Thyroid gland (tissue), 4 donors: ENCODE data around the gene PKP3. TPM values are rescaled to one million over a fixed set of nuclear protein-coding genes. Genes with fewer than 3 reads are reported as not detected.
"Not testable (repeated sequence)": the region's sequence is repeated elsewhere in the genome, so short reads cannot be mapped to it uniquely, and the experiment has no call there.

Experiments used
- DNase-seq, 2 donors: peaks; one replicate each; pipeline ENCODE4 v3.0.0-alpha.2; 2019
- H3K27ac ChIP-seq, 3 donors: fragments of 200-600 bp; sonication (generic); 1 replicate in 2 of 3; 2 replicates in 1 of 3; pipeline ENCODE4 v1.5.1; 2016 to 2019; ENCODE audit warnings: mild to moderate bottlenecking in 1 of 3, moderate library complexity in 1 of 3
- H3K27me3 ChIP-seq: fragments of 200-600 bp; sonication (generic); one replicate; pipeline ENCODE4 v1.5.1; 2019
- H3K36me3 ChIP-seq, 2 donors: fragments of 200-600 bp; sonication (generic); one replicate each; pipeline ENCODE4 v1.5.1; 2016 to 2019
- H3K4me1 ChIP-seq, 2 donors: fragments of 200-600 bp; sonication (generic); one replicate each; pipeline ENCODE4 v1.5.1; 2017 to 2019
- H3K4me3 ChIP-seq, 3 donors: fragments of 200-600 bp; sonication (generic); replicated peaks in 1 of 3; 1 replicate in 2 of 3; 2 replicates in 1 of 3; pipeline ENCODE4 v1.5.1; 2016; ENCODE audit warnings: mild to moderate bottlenecking in 1 of 3
- H3K9me3 ChIP-seq: fragments of 200-600 bp; sonication (generic); one replicate; pipeline ENCODE4 v1.5.1; 2017
- CTCF ChIP-seq, 6 experiments: fragments of 200-600 bp in 3 of 6; fragments of 450-650 bp in 3 of 6; sonication (generic) in 3 of 6; IDR thresholded peaks; one replicate each; pipeline ENCODE4 v1.5.1; 2016 to 2019; ENCODE audit warnings: antibody characterized with exemption in 6 of 6, mild to moderate bottlenecking in 2 of 6, inconsistent platforms in 1 of 6, moderate library complexity in 1 of 6
- POLR2A ChIP-seq, 2 donors: fragments of 450-650 bp; IDR thresholded peaks; one replicate each; pipeline ENCODE4 v1.6.1; 2017; ENCODE audit warnings: antibody characterized with exemption in 2 of 2, mild to moderate bottlenecking in 2 of 2, moderate library complexity in 1 of 2
- WGBS, 2 donors: methylation state at CpG; one replicate each; pipeline ENCODE4 v1.1.5; 2017; 5-methylcytosine and 5-hydroxymethylcytosine counted together
- intact Hi-C: fragments of 100-400 bp; cut with DNase I; formaldehyde crosslinking; loops from one replicate; pipeline ENCODE4 v1.15.1; 2023
- total RNA-seq, 4 donors: library from RNA; depleted of rRNA; stranded (reverse); fragments of >200 nt; gene quantifications; one replicate each; pipeline ENCODE4 v1.2.3, GENCODE V29; 2016

Gene PKP3
- total RNA-seq, 4 donors from 2014 or later, result 30.4 to 58.4 (median 46.9) TPM

GRCh38 chr11:359181-359714 is 34.8 kb upstream of the PKP3 start:
- no peaks in the 10 kb centered on the region for H3K27me3 ChIP-seq
- intact Hi-C loops, result loop anchor here (5.0 kb wide), 1 partner anchor 52 kb away; the partner anchor contains the start of gene IFITM2
- WGBS, 2 donors, result 80 to 92% methylated on average over 5 of the region's 5 CpGs
- no peak overlapping the region for H3K27ac ChIP-seq
- no peak for DNase-seq
- H3K4me1 ChIP-seq, result peaks cover 10% of the 10 kb centered on the region in 2 donors
- H3K9me3 ChIP-seq, result no peaks in the 10 kb centered on the region
- no peaks in the 10 kb centered on the region for H3K36me3 ChIP-seq
- H3K4me3 ChIP-seq, result no peak overlapping the region
- TF ChIP-seq CTCF (IDR thresholded peaks at IDR 0.05), result no peak
- TF ChIP-seq POLR2A (IDR thresholded peaks at IDR 0.05), result no peak

GRCh38 chr11:360326-361280 is 33.4 kb upstream of the PKP3 start:
- Histone ChIP-seq H3K36me3 (no peaks in the 10 kb centered on the region), H3K4me1 (peaks cover 3% of the 10 kb centered on the region in 2 donors), H3K9me3 (no peaks in the 10 kb centered on the region), H3K27me3 (no peaks in the 10 kb centered on the region), H3K4me3 (no peak overlapping the region), H3K27ac (no peak overlapping the region)
- intact Hi-C loops, result no loop called here
- WGBS, 2 donors, result 82 to 89% methylated on average over 21 to 22 of the region's 22 CpGs
- no peak for TF ChIP-seq POLR2A (IDR thresholded peaks at IDR 0.05)
- TF ChIP-seq CTCF (IDR thresholded peaks at IDR 0.05), result no peak
- DNase-seq, result no peak

- H3K9me3 ChIP-seq, result no peaks in the 10 kb centered on the region
- no peak for DNase-seq
- no peaks in the 10 kb centered on the region for H3K4me1 ChIP-seq
- no peaks in the 10 kb centered on the region for H3K36me3 ChIP-seq
- WGBS, 2 donors, result 79 to 83% methylated on average over 7 to 17 of the region's 36 CpGs
- no peak overlapping the region for H3K27ac ChIP-seq
- H3K4me3 ChIP-seq, result no peak overlapping the region
- intact Hi-C loops, result no loop called here
- TF ChIP-seq CTCF (IDR thresholded peaks at IDR 0.05) (no peak), POLR2A (IDR thresholded peaks at IDR 0.05) (no peak)
- H3K27me3 ChIP-seq, result peaks cover 9% of the 10 kb centered on the region
These were observed 31.2 kb upstream of the PKP3 start for GRCh38 chr11:362642-363442.

GRCh38 chr11:363443-363805 is 30.6 kb upstream of the PKP3 start:
- DNase-seq, H3K4me3 ChIP-seq, H3K4me1 ChIP-seq, H3K27ac ChIP-seq, H3K9me3 ChIP-seq, H3K36me3 ChIP-seq, intact Hi-C loops: not testable (repeated sequence)
- H3K27me3 ChIP-seq, result peaks cover 15% of the 10 kb centered on the region
- WGBS, 2 donors, result 82% methylated on average over 16 of the region's 22 CpGs; no CpG with 5 or more reads in 1 of the 2 donors

GRCh38 chr11:363948-364761 is 29.9 kb upstream of the PKP3 start:
- intact Hi-C loops, result no loop called here
- DNase-seq, result peak; percentile 19 to 36
- Histone ChIP-seq H3K4me1 (peaks cover 0 to 8% of the 10 kb centered on the region in 2 donors), H3K27me3 (peaks cover 20% of the 10 kb centered on the region), H3K9me3 (no peaks in the 10 kb centered on the region), H3K36me3 (no peaks in the 10 kb centered on the region), H3K4me3 (no peak overlapping the region), H3K27ac (no peak overlapping the region)
- no peak for TF ChIP-seq POLR2A (IDR thresholded peaks at IDR 0.05)
- peak in 3 of 6 experiments; percentile 11 to 38 (median 25) for TF ChIP-seq CTCF (IDR thresholded peaks at IDR 0.05)
- 77 to 78% methylated on average over 11 to 16 of the region's 24 CpGs for WGBS, 2 donors
